H9 (cell line): ENCODE data around the gene AMOTL1. TPM values are rescaled to one million over a fixed set of nuclear protein-coding genes. Genes with fewer than 3 reads are reported as not detected.

ENCODE experiments used
- DNase-seq: peaks from one replicate; pipeline ENCODE4 v3.0.0-alpha.2; 2017
- H2AFZ ChIP-seq: one replicate; pipeline ENCODE4 v1.6.1; 2013; ENCODE audit warnings: mild to moderate bottlenecking, low read length, control low read depth, moderate library complexity
- H2AK5ac ChIP-seq: 2 replicates; pipeline ENCODE4 v1.6.1; 2013; ENCODE audit warnings: low read length, control low read depth, mixed read lengths; ENCODE audit not compliant: insufficient read length
- H2BK120ac ChIP-seq: one replicate; pipeline ENCODE4 v1.6.1; 2013; ENCODE audit warnings: low read depth, mild to moderate bottlenecking, low read length, control low read depth, inconsistent platforms; ENCODE audit not compliant: poor library complexity, severe bottlenecking
- H2BK12ac ChIP-seq: 2 replicates; pipeline ENCODE4 v1.6.1; 2013; ENCODE audit warnings: low read length, control low read depth, mixed read lengths, low read depth; ENCODE audit not compliant: insufficient read length
- H2BK15ac ChIP-seq: 2 replicates; pipeline ENCODE4 v1.6.1; 2013; ENCODE audit warnings: low read depth, low read length, control low read depth
- H2BK20ac ChIP-seq: one replicate; pipeline ENCODE4 v1.6.1; 2013; ENCODE audit warnings: low read depth, mild to moderate bottlenecking, low read length, control low read depth, inconsistent platforms; ENCODE audit not compliant: poor library complexity, severe bottlenecking
- H2BK5ac ChIP-seq: 2 replicates; pipeline ENCODE4 v1.6.1; 2013; ENCODE audit warnings: low read length, control low read depth, mixed read lengths; ENCODE audit not compliant: insufficient read length
- H3K14ac ChIP-seq: 2 replicates; pipeline ENCODE4 v1.6.1; 2013; ENCODE audit warnings: low read length, control low read depth; ENCODE audit not compliant: insufficient read depth
- H3K18ac ChIP-seq: 2 replicates; pipeline ENCODE4 v1.6.1; 2013; ENCODE audit warnings: low read depth, mild to moderate bottlenecking, mixed read lengths, low read length, control low read depth; ENCODE audit not compliant: insufficient read length
- H3K23ac ChIP-seq: 2 replicates; pipeline ENCODE4 v1.6.1; 2013; ENCODE audit warnings: low read length, control low read depth, mixed read lengths, low read depth; ENCODE audit not compliant: insufficient read length
- H3K23me2 ChIP-seq: 2 replicates; pipeline ENCODE4 v1.6.1; 2013; ENCODE audit warnings: low read depth, mild to moderate bottlenecking, mixed read lengths, low read length, control low read depth; ENCODE audit not compliant: insufficient read length, poor library complexity, severe bottlenecking
- H3K27ac ChIP-seq: 2 replicates; pipeline ENCODE4 v1.5.1; 2013; ENCODE audit warnings: low read length, control low read depth, mixed read lengths, low read depth; ENCODE audit not compliant: insufficient read length
- H3K27me3 ChIP-seq: 2 replicates; pipeline ENCODE4 v1.6.1; 2013; ENCODE audit warnings: low read length, control low read depth, inconsistent platforms; ENCODE audit not compliant: insufficient read depth
- H3K4ac ChIP-seq: 2 replicates; pipeline ENCODE4 v1.6.1; 2013; ENCODE audit warnings: low read depth, mild to moderate bottlenecking, control low read depth, inconsistent platforms, low read length, moderate library complexity
- H3K4me1 ChIP-seq: 2 replicates; pipeline ENCODE4 v1.6.1; 2013; ENCODE audit warnings: low read length, control low read depth, inconsistent platforms; ENCODE audit not compliant: insufficient read depth
- H3K4me2 ChIP-seq: 2 replicates; pipeline ENCODE4 v1.6.1; 2013; ENCODE audit warnings: low read length, control low read depth, mixed read lengths; ENCODE audit not compliant: insufficient read length, insufficient read depth
- H3K56ac ChIP-seq: 2 replicates; pipeline ENCODE4 v1.6.1; 2013; ENCODE audit warnings: low read depth, mild to moderate bottlenecking, mixed read lengths, low read length, control low read depth; ENCODE audit not compliant: insufficient read length
- H3K79me1 ChIP-seq: 2 replicates; pipeline ENCODE4 v1.6.1; 2013; ENCODE audit warnings: low read depth, mild to moderate bottlenecking, moderate library complexity, low read length, control low read depth, inconsistent platforms; ENCODE audit not compliant: insufficient read depth, poor library complexity, severe bottlenecking
- H3K79me2 ChIP-seq: 2 replicates; pipeline ENCODE4 v1.6.1; 2013; ENCODE audit warnings: low read length, control low read depth, inconsistent platforms; ENCODE audit not compliant: insufficient read depth
- H3K9ac ChIP-seq: 2 replicates; pipeline ENCODE4 v1.6.1; 2013; ENCODE audit warnings: low read length, control low read depth, mixed read lengths; ENCODE audit not compliant: insufficient read length; ENCODE audit errors: extremely low read depth
- H3K9me3 ChIP-seq: one replicate; pipeline ENCODE4 v1.6.1; 2013; ENCODE audit warnings: low read depth, low read length, inconsistent platforms; ENCODE audit not compliant: control insufficient read depth
- H3T11ph ChIP-seq: one replicate; pipeline ENCODE4 v1.6.1; 2013; ENCODE audit warnings: mild to moderate bottlenecking, low read length, control low read depth, inconsistent platforms
- H4K20me1 ChIP-seq: one replicate; pipeline ENCODE4 v1.6.1; 2013; ENCODE audit not compliant: control insufficient read depth, insufficient read length, insufficient read depth
- H4K5ac ChIP-seq: 2 replicates; pipeline ENCODE4 v1.6.1; 2013; ENCODE audit warnings: low read depth, mild to moderate bottlenecking, mixed read lengths, low read length, control low read depth; ENCODE audit not compliant: insufficient read length
- H4K8ac ChIP-seq: replicated peaks from 2 replicates; pipeline ENCODE4 v1.6.1; 2013; ENCODE audit warnings: low read length, control low read depth, mixed read lengths, low read depth; ENCODE audit not compliant: insufficient read length
- H4K91ac ChIP-seq: 2 replicates; pipeline ENCODE4 v1.6.1; 2013; ENCODE audit warnings: low read depth, mild to moderate bottlenecking, moderate library complexity, mixed read lengths, low read length, control low read depth; ENCODE audit not compliant: insufficient read length
- H3K27ac Mint-ChIP-seq, 3 experiments: 2 replicates in 2 of 3; 3 replicates in 1 of 3; pipeline ENCODE4 v1.8.0; 2020 to 2021; ENCODE audit warnings: mixed read lengths in 3 of 3, mild to moderate bottlenecking in 1 of 3, moderate library complexity in 1 of 3
- H3K27me3 Mint-ChIP-seq: 2 replicates; pipeline ENCODE4 v1.8.0; 2021; ENCODE audit warnings: low read depth, mild to moderate bottlenecking, moderate library complexity, mixed read lengths
- H3K36me3 Mint-ChIP-seq, 3 experiments: 2 replicates in 2 of 3; 3 replicates in 1 of 3; pipeline ENCODE4 v1.8.0; 2020 to 2021; ENCODE audit warnings: low read depth in 3 of 3, mixed read lengths in 3 of 3; ENCODE audit not compliant: insufficient read depth in 1 of 3
- H3K4me1 Mint-ChIP-seq, 2 experiments: 2 replicates each; pipeline ENCODE4 v1.8.0; 2020; ENCODE audit warnings: mixed read lengths in 2 of 2
- H3K4me3 Mint-ChIP-seq, 2 experiments: 2 replicates in 1 of 2; 3 replicates in 1 of 2; pipeline ENCODE4 v1.8.0; 2020 to 2021; ENCODE audit warnings: mild to moderate bottlenecking in 2 of 2, mixed read lengths in 2 of 2, moderate library complexity in 1 of 2
- H3K9me3 Mint-ChIP-seq, 2 experiments: 2 replicates in 1 of 2; 3 replicates in 1 of 2; pipeline ENCODE4 v1.8.0; 2020; ENCODE audit warnings: mild to moderate bottlenecking in 2 of 2, mixed read lengths in 2 of 2, moderate library complexity in 1 of 2
- WGBS: extraction: QIAGEN DNeasy Blood & Tissue Kit; methylation state at CpG from one replicate; pipeline ENCODE4 v1.1.7; 2013; ENCODE audit warnings: missing lambda C conversion rate, low lambda C conversion rate, mixed read lengths; ENCODE audit not compliant: insufficient read length; ENCODE audit errors: extremely low coverage; 5-methylcytosine and 5-hydroxymethylcytosine counted together
- total RNA-seq: library from RNA; stranded (reverse); gene quantifications from 2 replicates; pipeline ENCODE4 v1.2.1, GENCODE V29; 2021
- TF ChIP-seq, protein P1 (sequence below): fragments of 200-600 bp; sonication (generic); conservative IDR thresholded peaks from 3 replicates; pipeline ENCODE4 v1.8.0; 2021; ENCODE audit warnings: antibody characterized with exemption, mild to moderate bottlenecking

The AMOTL1 gene
- total RNA-seq, 1 experiment from 2014 or later: 18.5 TPM

GRCh38 chr11:94766713-94767206 lies 1.4 kb upstream of the AMOTL1 start:
- no peak overlapping the region for H3K4me3 Mint-ChIP-seq

More at GRCh38 chr11:94766713-94767206, 1.4 kb upstream of the AMOTL1 start:
- peaks cover 41% of the 10 kb centered on the region; the same call in 1 of the 2 replicates for H3K27me3 ChIP-seq
- no peak overlapping the region for H3K27ac Mint-ChIP-seq
- no peak overlapping the region for H2AFZ ChIP-seq
- H3K27me3 Mint-ChIP-seq: peaks cover 38% of the 10 kb centered on the region
- H2AK5ac ChIP-seq: no peak overlapping the region
- H3K27ac ChIP-seq: no peak overlapping the region
- no peak overlapping the region for H3K4ac ChIP-seq
- H3K4me1 Mint-ChIP-seq: peaks cover 41 to 43% of the 10 kb centered on the region in 2 experiments
- H4K5ac ChIP-seq: no peak overlapping the region
- no CpG with 5 or more reads among the region's 5 CpGs for WGBS
- no peak overlapping the region for H2BK120ac ChIP-seq
- H3K18ac ChIP-seq: no peak overlapping the region
- no peak overlapping the region for H3K4me2 ChIP-seq
- H3K4me1 ChIP-seq: peaks cover 3% of the 10 kb centered on the region; the same call in 1 of the 2 replicates
- H3K36me3 Mint-ChIP-seq: peaks cover 0 to 2% (median 0%) of the 10 kb centered on the region in 3 experiments; a peak in 2 of 7 replicates
- H3K23me2 ChIP-seq: peaks cover 13% of the 10 kb centered on the region
- peaks cover 4% of the 10 kb centered on the region; the same call in 1 of the 2 replicates for H3K79me2 ChIP-seq
- H3K79me1 ChIP-seq: no peaks in the 10 kb centered on the region
- H4K91ac ChIP-seq: no peak overlapping the region
- H3K9me3 Mint-ChIP-seq: peaks cover 0 to 2% of the 10 kb centered on the region in 2 experiments; a peak in 1 of 5 replicates
- no peak overlapping the region for H2BK20ac ChIP-seq
- no peak overlapping the region for H2BK5ac ChIP-seq
- no peak overlapping the region for H3K9ac ChIP-seq
- H3K9me3 ChIP-seq: no peaks in the 10 kb centered on the region
- H4K20me1 ChIP-seq: no peaks in the 10 kb centered on the region
- DNase-seq: no peak
- H3K56ac ChIP-seq: no peak overlapping the region
- H2BK15ac ChIP-seq: no peak overlapping the region
- H2BK12ac ChIP-seq: no peak overlapping the region
- H4K8ac ChIP-seq: no peak overlapping the region
- TF ChIP-seq, protein P1, sequence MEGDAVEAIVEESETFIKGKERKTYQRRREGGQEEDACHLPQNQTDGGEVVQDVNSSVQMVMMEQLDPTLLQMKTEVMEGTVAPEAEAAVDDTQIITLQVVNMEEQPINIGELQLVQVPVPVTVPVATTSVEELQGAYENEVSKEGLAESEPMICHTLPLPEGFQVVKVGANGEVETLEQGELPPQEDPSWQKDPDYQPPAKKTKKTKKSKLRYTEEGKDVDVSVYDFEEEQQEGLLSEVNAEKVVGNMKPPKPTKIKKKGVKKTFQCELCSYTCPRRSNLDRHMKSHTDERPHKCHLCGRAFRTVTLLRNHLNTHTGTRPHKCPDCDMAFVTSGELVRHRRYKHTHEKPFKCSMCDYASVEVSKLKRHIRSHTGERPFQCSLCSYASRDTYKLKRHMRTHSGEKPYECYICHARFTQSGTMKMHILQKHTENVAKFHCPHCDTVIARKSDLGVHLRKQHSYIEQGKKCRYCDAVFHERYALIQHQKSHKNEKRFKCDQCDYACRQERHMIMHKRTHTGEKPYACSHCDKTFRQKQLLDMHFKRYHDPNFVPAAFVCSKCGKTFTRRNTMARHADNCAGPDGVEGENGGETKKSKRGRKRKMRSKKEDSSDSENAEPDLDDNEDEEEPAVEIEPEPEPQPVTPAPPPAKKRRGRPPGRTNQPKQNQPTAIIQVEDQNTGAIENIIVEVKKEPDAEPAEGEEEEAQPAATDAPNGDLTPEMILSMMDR: no peak
- no peak overlapping the region for H3K14ac ChIP-seq
- H3K23ac ChIP-seq: no peak overlapping the region
- H3T11ph ChIP-seq: no peak overlapping the region
